Measurements from ENCODE around the gene TCF7L2.

TCF7L2 gene

DNA sequence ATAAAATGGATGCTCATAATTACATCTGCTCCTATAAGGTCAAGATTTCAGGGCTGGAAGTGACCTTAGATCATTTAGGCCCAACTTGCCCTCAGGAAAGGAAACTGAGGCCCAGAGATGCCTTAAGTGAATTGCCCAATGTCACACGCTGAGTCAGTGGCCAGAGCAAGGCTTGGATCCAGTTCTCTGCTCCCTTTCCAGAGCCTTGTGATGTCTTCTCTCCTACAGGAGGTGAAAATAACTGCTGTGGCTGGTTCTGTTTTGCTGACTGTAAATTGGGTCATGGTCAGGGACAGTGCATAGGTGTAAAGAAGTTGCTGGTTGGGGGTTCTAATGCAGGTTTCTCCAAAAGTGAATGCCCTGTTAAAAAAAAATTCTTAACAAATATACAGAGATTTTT is 91.3 kb downstream of the TCF7L2 start:
- Histone ChIP-seq H3K27ac (no peak overlapping the region), H3K36me3 (no peaks in the 10 kb centered on the region), H3K27me3 (no peaks in the 10 kb centered on the region), H3K4me1 (ENCODE audit: control insufficient read depth in 1 of 2, insufficient read depth in 1 of 2, low read depth in 1 of 2, low read length in 1 of 2) (peaks cover 23 to 26% of the 10 kb centered on the region in 2 experiments), H3K4me3 (ENCODE audit: low read depth in 1 of 2, low read length in 1 of 2) (no peak overlapping the region), H3K9me3 (no peaks in the 10 kb centered on the region)
- TF ChIP-seq, protein P1, sequence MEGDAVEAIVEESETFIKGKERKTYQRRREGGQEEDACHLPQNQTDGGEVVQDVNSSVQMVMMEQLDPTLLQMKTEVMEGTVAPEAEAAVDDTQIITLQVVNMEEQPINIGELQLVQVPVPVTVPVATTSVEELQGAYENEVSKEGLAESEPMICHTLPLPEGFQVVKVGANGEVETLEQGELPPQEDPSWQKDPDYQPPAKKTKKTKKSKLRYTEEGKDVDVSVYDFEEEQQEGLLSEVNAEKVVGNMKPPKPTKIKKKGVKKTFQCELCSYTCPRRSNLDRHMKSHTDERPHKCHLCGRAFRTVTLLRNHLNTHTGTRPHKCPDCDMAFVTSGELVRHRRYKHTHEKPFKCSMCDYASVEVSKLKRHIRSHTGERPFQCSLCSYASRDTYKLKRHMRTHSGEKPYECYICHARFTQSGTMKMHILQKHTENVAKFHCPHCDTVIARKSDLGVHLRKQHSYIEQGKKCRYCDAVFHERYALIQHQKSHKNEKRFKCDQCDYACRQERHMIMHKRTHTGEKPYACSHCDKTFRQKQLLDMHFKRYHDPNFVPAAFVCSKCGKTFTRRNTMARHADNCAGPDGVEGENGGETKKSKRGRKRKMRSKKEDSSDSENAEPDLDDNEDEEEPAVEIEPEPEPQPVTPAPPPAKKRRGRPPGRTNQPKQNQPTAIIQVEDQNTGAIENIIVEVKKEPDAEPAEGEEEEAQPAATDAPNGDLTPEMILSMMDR (IDR thresholded peaks at IDR 0.05) = no peak

GRCh38 chr10:113041841-113042750 is 92.0 kb downstream of the TCF7L2 start:
- Histone ChIP-seq H3K4me1 (ENCODE audit: control insufficient read depth in 1 of 2, insufficient read depth in 1 of 2, low read depth in 1 of 2, low read length in 1 of 2) (peaks cover 23 to 26% of the 10 kb centered on the region in 2 experiments), H3K27ac (no peak overlapping the region), H3K4me3 (ENCODE audit: low read depth in 1 of 2, low read length in 1 of 2) (no peak overlapping the region), H3K9me3 (no peaks in the 10 kb centered on the region), H3K27me3 (no peaks in the 10 kb centered on the region), H3K36me3 (no peaks in the 10 kb centered on the region)
- TF ChIP-seq, protein P1 (IDR thresholded peaks at IDR 0.05) = no peak

- H3K9me3 ChIP-seq = no peaks in the 10 kb centered on the region
- H3K4me1 ChIP-seq (ENCODE audit: control insufficient read depth in 1 of 2, insufficient read depth in 1 of 2, low read depth in 1 of 2, low read length in 1 of 2) = peaks cover 23 to 26% of the 10 kb centered on the region in 2 experiments
- no peak overlapping the region for H3K4me3 ChIP-seq (ENCODE audit: low read depth in 1 of 2, low read length in 1 of 2)
- H3K27me3 ChIP-seq = no peaks in the 10 kb centered on the region
- H3K27ac ChIP-seq = no peak overlapping the region
- TF ChIP-seq, protein P1 (IDR thresholded peaks at IDR 0.05) = no peak
- no peaks in the 10 kb centered on the region for H3K36me3 ChIP-seq
These were observed 92.8 kb downstream of the TCF7L2 start for GRCh38 chr10:113042868-113043267.

DNA sequence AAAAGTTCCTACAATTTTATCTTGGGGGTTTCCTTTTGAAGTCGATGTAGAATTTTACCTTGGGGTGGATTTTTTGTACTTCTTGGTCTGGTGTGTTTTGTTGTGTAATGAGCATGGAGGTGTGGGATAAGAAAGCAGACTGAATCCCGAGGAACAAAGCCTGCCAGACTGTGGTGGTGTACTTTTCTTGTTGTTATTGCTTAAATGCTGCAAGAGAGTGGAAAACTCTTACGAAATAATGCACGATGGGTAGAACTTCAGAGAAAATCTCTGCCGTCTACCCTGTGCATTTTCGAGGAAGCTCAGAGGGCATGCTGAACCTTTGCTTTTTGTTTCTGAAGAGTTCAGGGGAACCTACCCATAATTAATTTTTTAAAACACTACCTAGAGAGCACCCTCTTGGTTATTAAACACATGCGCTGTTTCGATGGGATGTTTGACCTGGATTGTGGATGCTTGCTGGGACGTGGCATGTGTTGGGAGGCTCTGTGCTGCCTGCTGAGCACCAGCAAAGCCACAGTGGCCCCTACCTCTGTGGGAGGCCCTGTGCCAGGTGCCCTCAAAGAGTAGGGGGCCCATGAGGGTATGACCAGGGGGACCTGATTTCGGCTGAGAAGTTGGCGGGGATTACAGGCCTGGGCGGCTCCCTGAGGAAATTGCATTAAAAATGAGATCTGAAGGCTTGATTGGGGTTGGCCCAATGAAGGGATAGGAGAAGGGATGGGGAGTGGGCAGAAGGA is 94.1 kb downstream of the TCF7L2 start:
- no peak overlapping the region for H3K27ac ChIP-seq
- H3K27me3 ChIP-seq = no peaks in the 10 kb centered on the region
- no peaks in the 10 kb centered on the region for H3K36me3 ChIP-seq
- H3K9me3 ChIP-seq = no peaks in the 10 kb centered on the region
- H3K4me1 ChIP-seq (ENCODE audit: control insufficient read depth in 1 of 2, insufficient read depth in 1 of 2, low read depth in 1 of 2, low read length in 1 of 2) = peaks cover 23 to 26% of the 10 kb centered on the region in 2 experiments
- no peak overlapping the region for H3K4me3 ChIP-seq (ENCODE audit: low read depth in 1 of 2, low read length in 1 of 2)
- TF ChIP-seq, protein P1 (IDR thresholded peaks at IDR 0.05) = no peak

DNA sequence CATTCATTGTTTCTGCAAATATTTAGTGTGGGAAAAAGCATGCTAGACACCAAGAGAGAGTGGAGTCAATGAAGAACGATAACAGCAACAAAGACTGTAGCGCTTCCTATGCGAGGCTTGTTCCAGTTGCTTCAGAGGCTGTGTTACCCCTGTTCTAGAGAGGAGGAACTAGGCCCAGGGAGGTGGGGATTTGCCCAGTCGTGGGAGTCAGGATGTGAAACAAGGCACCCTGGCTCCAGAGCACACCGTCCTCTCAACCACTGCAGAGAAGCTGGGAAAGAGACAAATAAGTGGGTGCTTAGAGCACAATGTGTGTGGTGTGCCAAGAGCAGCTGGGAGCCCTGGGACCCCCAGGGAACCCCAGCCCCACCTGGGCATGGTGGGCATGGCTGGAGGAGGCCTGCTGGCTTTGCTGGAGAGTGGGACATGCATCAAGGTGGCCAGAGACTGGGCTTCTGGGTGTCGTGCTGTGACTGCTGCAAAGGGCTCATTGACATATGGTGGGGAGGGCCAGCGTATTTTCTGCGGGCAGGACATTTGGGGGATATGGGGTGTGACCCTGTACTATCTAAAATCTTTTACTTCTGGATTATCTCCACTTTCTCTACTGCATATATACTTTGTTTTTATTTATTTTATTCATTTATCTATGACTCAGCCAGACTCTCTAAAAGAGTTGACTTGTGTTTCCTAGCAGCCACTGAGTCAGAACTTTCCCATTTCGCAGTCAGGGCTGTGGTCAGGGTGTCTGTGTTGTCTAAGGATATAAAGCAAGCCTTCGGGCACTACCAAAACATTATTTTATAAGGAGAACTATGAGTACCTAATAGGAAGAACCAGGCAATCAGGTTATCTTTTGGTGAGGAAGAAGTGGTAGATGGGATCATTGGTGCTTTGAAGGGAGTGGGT is 95.4 kb downstream of the TCF7L2 start:
- H3K27ac ChIP-seq = no peak overlapping the region
- H3K9me3 ChIP-seq = no peaks in the 10 kb centered on the region
- peaks cover 23 to 26% of the 10 kb centered on the region in 2 experiments for H3K4me1 ChIP-seq (ENCODE audit: control insufficient read depth in 1 of 2, insufficient read depth in 1 of 2, low read depth in 1 of 2, low read length in 1 of 2)
- no peaks in the 10 kb centered on the region for H3K36me3 ChIP-seq
- no peak overlapping the region for H3K4me3 ChIP-seq (ENCODE audit: low read depth in 1 of 2, low read length in 1 of 2)
- TF ChIP-seq, protein P1 (IDR thresholded peaks at IDR 0.05) = no peak
- H3K27me3 ChIP-seq = no peaks in the 10 kb centered on the region

All from neutrophil (primary cell).